HL-60 (cell line): ENCODE data around the gene NEB.

Source experiments
- POLR2AphosphoS5 ChIP-seq: IDR thresholded peaks from 2 replicates; pipeline ENCODE4 v1.6.1; 2012; ENCODE audit warnings: low read depth
- TF ChIP-seq, protein P1 (sequence below): IDR thresholded peaks from one replicate; pipeline ENCODE4 v1.5.1; 2011; ENCODE audit warnings: low read length, control low read depth, inconsistent platforms; ENCODE audit not compliant: insufficient read depth

DNA sequence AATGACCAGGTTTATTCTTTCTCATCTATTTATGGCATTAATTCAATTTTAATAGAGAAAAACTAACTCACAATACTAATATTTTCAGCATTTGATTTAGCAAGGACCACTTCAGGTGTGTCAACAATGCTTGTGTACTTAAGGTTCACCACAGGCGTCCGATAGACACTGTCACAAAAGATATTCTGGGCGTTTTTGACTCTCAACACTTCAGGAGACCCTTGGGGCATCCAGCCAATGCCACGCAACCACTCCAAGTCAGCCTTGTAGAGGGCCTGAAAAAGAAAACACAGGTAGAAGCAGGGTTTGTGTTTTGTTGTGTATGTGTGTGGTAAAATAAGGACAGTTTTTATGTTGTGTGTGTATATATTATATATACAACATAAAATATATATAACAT is 158.2 kb downstream of the NEB start:
- no peak for TF ChIP-seq POLR2AphosphoS5
- TF ChIP-seq, protein P1, sequence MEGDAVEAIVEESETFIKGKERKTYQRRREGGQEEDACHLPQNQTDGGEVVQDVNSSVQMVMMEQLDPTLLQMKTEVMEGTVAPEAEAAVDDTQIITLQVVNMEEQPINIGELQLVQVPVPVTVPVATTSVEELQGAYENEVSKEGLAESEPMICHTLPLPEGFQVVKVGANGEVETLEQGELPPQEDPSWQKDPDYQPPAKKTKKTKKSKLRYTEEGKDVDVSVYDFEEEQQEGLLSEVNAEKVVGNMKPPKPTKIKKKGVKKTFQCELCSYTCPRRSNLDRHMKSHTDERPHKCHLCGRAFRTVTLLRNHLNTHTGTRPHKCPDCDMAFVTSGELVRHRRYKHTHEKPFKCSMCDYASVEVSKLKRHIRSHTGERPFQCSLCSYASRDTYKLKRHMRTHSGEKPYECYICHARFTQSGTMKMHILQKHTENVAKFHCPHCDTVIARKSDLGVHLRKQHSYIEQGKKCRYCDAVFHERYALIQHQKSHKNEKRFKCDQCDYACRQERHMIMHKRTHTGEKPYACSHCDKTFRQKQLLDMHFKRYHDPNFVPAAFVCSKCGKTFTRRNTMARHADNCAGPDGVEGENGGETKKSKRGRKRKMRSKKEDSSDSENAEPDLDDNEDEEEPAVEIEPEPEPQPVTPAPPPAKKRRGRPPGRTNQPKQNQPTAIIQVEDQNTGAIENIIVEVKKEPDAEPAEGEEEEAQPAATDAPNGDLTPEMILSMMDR: no peak
